ENCODE results near the gene ROBO1. TPM values are rescaled to one million over a fixed set of nuclear protein-coding genes. Genes with fewer than 3 reads are reported as not detected.

Gene ROBO1
- total RNA-seq, 1 donor from 2014 or later: 3.1 TPM

DNA sequence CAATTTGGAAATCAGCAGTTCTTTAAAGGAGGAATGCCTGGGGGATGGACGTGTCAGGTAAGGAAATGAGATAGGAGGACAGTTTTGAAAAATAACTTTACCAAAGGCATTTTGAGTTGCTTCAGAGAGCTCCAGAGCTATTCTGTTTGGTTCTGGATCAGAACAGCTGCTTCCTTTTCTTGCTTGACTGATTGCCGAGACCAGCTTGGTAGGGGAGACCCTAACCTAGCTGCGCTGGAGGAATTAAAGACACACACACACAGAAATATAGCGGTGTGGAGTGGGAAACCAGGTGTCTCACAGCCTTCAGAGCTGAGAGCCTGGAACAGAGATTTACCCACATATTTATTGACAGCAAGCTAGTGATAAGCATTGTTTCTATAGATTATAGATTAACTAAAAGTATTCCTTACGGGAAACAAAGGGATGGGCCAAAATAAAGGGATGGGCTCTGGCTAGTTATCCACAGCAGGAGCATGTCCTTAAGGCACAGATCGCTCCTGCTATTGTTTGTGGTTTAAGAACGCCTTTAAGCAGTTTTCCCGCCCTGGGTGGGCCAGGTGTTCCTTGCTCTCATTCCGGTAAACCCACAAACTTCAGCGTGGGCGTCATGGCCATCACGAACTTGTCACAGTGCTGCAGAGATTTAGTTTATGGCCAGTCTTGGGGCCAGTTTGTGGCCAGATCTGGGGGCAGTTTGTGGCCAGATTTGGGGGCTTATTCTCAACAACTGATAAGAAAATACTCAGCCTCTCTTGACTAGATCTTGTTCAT lies 556.0 kb downstream of the ROBO1 start:
- H3K36me3 Mint-ChIP-seq (ENCODE audit: low read depth): no peaks in the 10 kb centered on the region
- no peaks in the 10 kb centered on the region for H3K4me1 Mint-ChIP-seq
- ATAC-seq (ENCODE audit: low read depth) (no peak), DNase-seq (no peak)
- no peak overlapping the region for H3K4me3 Mint-ChIP-seq
- intact Hi-C loops (cut with micrococcal nuclease): no loop called here
- TF ChIP-seq, protein P1, sequence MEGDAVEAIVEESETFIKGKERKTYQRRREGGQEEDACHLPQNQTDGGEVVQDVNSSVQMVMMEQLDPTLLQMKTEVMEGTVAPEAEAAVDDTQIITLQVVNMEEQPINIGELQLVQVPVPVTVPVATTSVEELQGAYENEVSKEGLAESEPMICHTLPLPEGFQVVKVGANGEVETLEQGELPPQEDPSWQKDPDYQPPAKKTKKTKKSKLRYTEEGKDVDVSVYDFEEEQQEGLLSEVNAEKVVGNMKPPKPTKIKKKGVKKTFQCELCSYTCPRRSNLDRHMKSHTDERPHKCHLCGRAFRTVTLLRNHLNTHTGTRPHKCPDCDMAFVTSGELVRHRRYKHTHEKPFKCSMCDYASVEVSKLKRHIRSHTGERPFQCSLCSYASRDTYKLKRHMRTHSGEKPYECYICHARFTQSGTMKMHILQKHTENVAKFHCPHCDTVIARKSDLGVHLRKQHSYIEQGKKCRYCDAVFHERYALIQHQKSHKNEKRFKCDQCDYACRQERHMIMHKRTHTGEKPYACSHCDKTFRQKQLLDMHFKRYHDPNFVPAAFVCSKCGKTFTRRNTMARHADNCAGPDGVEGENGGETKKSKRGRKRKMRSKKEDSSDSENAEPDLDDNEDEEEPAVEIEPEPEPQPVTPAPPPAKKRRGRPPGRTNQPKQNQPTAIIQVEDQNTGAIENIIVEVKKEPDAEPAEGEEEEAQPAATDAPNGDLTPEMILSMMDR (IDR thresholded peaks at IDR 0.05): no peak
- no peaks in the 10 kb centered on the region for H3K27me3 Mint-ChIP-seq
- peaks cover 15% of the 10 kb centered on the region for H3K9me3 Mint-ChIP-seq
- CTCF ChIA-PET: no interaction called here
- POLR2A ChIA-PET: no interaction called here
- H3K27ac Mint-ChIP-seq: no peak overlapping the region

DNA sequence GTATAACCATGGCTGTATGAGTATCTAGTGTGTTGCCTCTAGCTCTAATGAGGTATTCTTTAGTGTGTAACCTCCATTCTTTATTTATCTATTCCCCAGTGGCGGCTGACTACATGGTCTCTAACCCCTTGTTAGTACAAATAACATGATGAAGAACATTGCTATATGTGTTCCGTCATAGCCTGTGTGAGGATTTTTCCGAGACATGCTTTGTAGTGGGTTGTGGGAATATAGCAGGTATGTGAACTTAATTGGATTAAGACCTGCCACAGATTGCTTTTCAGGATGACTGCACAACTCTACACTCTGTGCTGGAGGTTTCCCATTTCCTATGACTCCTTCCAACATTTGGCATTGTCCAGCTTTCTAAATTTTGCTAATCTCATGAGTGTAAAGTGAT lies 563.4 kb downstream of the ROBO1 start:
- no peaks in the 10 kb centered on the region for H3K36me3 Mint-ChIP-seq (ENCODE audit: low read depth)
- TF ChIP-seq, protein P1 (IDR thresholded peaks at IDR 0.05): no peak
- intact Hi-C loops (cut with micrococcal nuclease): no loop called here
- H3K27ac Mint-ChIP-seq: no peak overlapping the region
- peaks cover 12% of the 10 kb centered on the region for H3K9me3 Mint-ChIP-seq
- ChIA-PET CTCF (no interaction called here), POLR2A (no interaction called here)
- no peaks in the 10 kb centered on the region for H3K4me1 Mint-ChIP-seq
- H3K4me3 Mint-ChIP-seq: no peak overlapping the region
- ATAC-seq (ENCODE audit: low read depth) (no peak), DNase-seq (no peak)
- no peaks in the 10 kb centered on the region for H3K27me3 Mint-ChIP-seq

DNA sequence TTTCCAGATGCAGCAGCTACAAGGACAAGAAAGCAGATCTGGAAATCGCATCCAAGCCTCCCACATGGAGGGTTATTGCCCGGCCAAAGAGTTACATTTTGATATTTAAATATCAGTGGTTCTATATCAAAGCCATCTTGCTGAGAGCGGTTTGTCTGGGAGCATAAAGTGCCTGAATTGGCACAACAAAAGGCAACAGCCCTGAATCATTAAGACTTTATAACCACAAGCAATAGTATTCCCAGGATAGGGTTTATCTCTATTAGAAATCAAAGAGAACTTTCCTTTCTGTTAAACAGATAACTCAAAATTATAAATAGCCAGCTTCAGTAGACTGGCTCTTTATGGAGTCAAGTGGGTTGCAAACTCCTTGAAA lies 564.7 kb downstream of the ROBO1 start:
- H3K27ac Mint-ChIP-seq: no peak overlapping the region

GRCh38 chr3:79202471-79203143 lies 565.2 kb downstream of the ROBO1 start:
- Mint-ChIP-seq H3K4me3 (no peak overlapping the region), H3K4me1 (no peaks in the 10 kb centered on the region), H3K9me3 (peaks cover 11% of the 10 kb centered on the region), H3K36me3 (ENCODE audit: low read depth) (no peaks in the 10 kb centered on the region), H3K27ac (no peak overlapping the region), H3K27me3 (no peaks in the 10 kb centered on the region)
- TF ChIP-seq, protein P1 (IDR thresholded peaks at IDR 0.05): no peak
- ATAC-seq (ENCODE audit: low read depth) (no peak), DNase-seq (no peak)
- intact Hi-C loops (cut with micrococcal nuclease): no loop called here
- POLR2A ChIA-PET: no interaction called here
- CTCF ChIA-PET: no interaction called here

More for the DNA sequence above, 564.7 kb downstream of the ROBO1 start:
- CTCF ChIA-PET: no interaction called here
- H3K27me3 Mint-ChIP-seq: no peaks in the 10 kb centered on the region
- H3K9me3 Mint-ChIP-seq: peaks cover 9% of the 10 kb centered on the region
- DNase-seq (no peak), ATAC-seq (ENCODE audit: low read depth) (no peak)
- H3K36me3 Mint-ChIP-seq (ENCODE audit: low read depth): no peaks in the 10 kb centered on the region
- POLR2A ChIA-PET: no interaction called here
- no peak overlapping the region for H3K4me3 Mint-ChIP-seq
- TF ChIP-seq, protein P1 (IDR thresholded peaks at IDR 0.05): no peak
- intact Hi-C loops (cut with micrococcal nuclease): no loop called here
- H3K4me1 Mint-ChIP-seq: no peaks in the 10 kb centered on the region

GRCh38 chr3:79200456-79200855 lies 567.3 kb downstream of the ROBO1 start:
- ATAC-seq (ENCODE audit: low read depth) (no peak), DNase-seq (no peak)
- no peak overlapping the region for H3K4me3 Mint-ChIP-seq
- H3K9me3 Mint-ChIP-seq: peaks cover 10% of the 10 kb centered on the region
- CTCF ChIA-PET: no interaction called here
- TF ChIP-seq, protein P1 (IDR thresholded peaks at IDR 0.05): no peak
- H3K4me1 Mint-ChIP-seq: no peaks in the 10 kb centered on the region
- intact Hi-C loops (cut with micrococcal nuclease): no loop called here
- H3K27me3 Mint-ChIP-seq: no peaks in the 10 kb centered on the region
- no peaks in the 10 kb centered on the region for H3K36me3 Mint-ChIP-seq (ENCODE audit: low read depth)
- POLR2A ChIA-PET: no interaction called here
- no peak overlapping the region for H3K27ac Mint-ChIP-seq

All from activated B cell treated with CpG ODN at 0.5 μM for 24 hours (primary cell).